ENCODE results near the gene BANF2. TPM values are rescaled to one million over a fixed set of nuclear protein-coding genes. Genes with fewer than 3 reads are reported as not detected.

The BANF2 gene
- total and polyA plus RNA-seq, 4 donors = not detected

- peaks cover 0 to 3% (median 0%) of the 10 kb centered on the region in 4 donors for H3K9me3 ChIP-seq (ENCODE audit: control insufficient read depth in 4 of 4, low read length in 3 of 4)
- no peak overlapping the region for H3K4me3 ChIP-seq (ENCODE audit: low read depth in 1 of 3, low read length in 3 of 3)
- no peaks in the 10 kb centered on the region for H3K36me3 ChIP-seq (ENCODE audit: control insufficient read depth in 4 of 4, insufficient read depth in 3 of 4, low read depth in 1 of 4, low read length in 3 of 4)
- no peak overlapping the region for H3K9ac ChIP-seq (ENCODE audit: low read depth in 1 of 2, low read length in 2 of 2)
- no peaks in the 10 kb centered on the region for H3K4me1 ChIP-seq (ENCODE audit: control insufficient read depth in 4 of 4, insufficient read depth in 4 of 4, low read length in 3 of 4)
- H3K27me3 ChIP-seq (ENCODE audit: control insufficient read depth in 4 of 4, insufficient read depth in 4 of 4, low read length in 3 of 4) = no peaks in the 10 kb centered on the region
- WGBS = 94% methylated on average over 1 of the region's 1 CpG
- no peak for TF ChIP-seq RAD21 (IDR thresholded peaks at IDR 0.05)
- TF ChIP-seq FOXA1 (IDR thresholded peaks at IDR 0.05) = no peak
- TF ChIP-seq YY1 (IDR thresholded peaks at IDR 0.05) = no peak
- H3K27ac ChIP-seq (ENCODE audit: low read depth in 1 of 2, low read length in 2 of 2) = no peak overlapping the region
- no peak for DNase-seq (ENCODE audit: low spot score)
Measured at GRCh38 chr20:17758512-17758911, 58.7 kb downstream of the BANF2 start.

GRCh38 chr20:17759449-17759848 lies 59.7 kb downstream of the BANF2 start:
- whole genome bisulfite sequencing = 30% methylated on average over 1 of the region's 1 CpG
- Histone ChIP-seq H3K36me3 (ENCODE audit: control insufficient read depth in 4 of 4, insufficient read depth in 3 of 4, low read depth in 1 of 4, low read length in 3 of 4) (no peaks in the 10 kb centered on the region), H3K4me3 (ENCODE audit: low read depth in 1 of 3, low read length in 3 of 3) (no peak overlapping the region), H3K9ac (ENCODE audit: low read depth in 1 of 2, low read length in 2 of 2) (no peak overlapping the region), H3K27ac (ENCODE audit: low read depth in 1 of 2, low read length in 2 of 2) (no peak overlapping the region), H3K4me1 (ENCODE audit: control insufficient read depth in 4 of 4, insufficient read depth in 4 of 4, low read length in 3 of 4) (no peaks in the 10 kb centered on the region), H3K9me3 (ENCODE audit: control insufficient read depth in 4 of 4, low read length in 3 of 4) (peaks cover 0 to 3% (median 0%) of the 10 kb centered on the region in 4 donors), H3K27me3 (ENCODE audit: control insufficient read depth in 4 of 4, insufficient read depth in 4 of 4, low read length in 3 of 4) (no peaks in the 10 kb centered on the region)
- TF ChIP-seq SP1 (IDR thresholded peaks at IDR 0.05) (no peak), EGR1 (IDR thresholded peaks at IDR 0.05; ENCODE audit: low read depth in 2 of 2) (no peak), HNF4G (IDR thresholded peaks at IDR 0.05) (no peak), FOXA2 (IDR thresholded peaks at IDR 0.05) (no peak), GABPA (IDR thresholded peaks at IDR 0.05 in 1 of 2, conservative IDR thresholded peaks at IDR 0.05 in 1 of 2) (no peak), NR2F2 (IDR thresholded peaks at IDR 0.05) (no peak), RXRA (IDR thresholded peaks at IDR 0.05) (no peak), YY1 (IDR thresholded peaks at IDR 0.05) (no peak)
- TF ChIP-seq, protein P1, sequence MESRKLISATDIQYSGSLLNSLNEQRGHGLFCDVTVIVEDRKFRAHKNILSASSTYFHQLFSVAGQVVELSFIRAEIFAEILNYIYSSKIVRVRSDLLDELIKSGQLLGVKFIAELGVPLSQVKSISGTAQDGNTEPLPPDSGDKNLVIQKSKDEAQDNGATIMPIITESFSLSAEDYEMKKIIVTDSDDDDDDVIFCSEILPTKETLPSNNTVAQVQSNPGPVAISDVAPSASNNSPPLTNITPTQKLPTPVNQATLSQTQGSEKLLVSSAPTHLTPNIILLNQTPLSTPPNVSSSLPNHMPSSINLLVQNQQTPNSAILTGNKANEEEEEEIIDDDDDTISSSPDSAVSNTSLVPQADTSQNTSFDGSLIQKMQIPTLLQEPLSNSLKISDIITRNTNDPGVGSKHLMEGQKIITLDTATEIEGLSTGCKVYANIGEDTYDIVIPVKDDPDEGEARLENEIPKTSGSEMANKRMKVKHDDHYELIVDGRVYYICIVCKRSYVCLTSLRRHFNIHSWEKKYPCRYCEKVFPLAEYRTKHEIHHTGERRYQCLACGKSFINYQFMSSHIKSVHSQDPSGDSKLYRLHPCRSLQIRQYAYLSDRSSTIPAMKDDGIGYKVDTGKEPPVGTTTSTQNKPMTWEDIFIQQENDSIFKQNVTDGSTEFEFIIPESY (IDR thresholded peaks at IDR 0.05) = no peak
- TF ChIP-seq, protein P2, sequence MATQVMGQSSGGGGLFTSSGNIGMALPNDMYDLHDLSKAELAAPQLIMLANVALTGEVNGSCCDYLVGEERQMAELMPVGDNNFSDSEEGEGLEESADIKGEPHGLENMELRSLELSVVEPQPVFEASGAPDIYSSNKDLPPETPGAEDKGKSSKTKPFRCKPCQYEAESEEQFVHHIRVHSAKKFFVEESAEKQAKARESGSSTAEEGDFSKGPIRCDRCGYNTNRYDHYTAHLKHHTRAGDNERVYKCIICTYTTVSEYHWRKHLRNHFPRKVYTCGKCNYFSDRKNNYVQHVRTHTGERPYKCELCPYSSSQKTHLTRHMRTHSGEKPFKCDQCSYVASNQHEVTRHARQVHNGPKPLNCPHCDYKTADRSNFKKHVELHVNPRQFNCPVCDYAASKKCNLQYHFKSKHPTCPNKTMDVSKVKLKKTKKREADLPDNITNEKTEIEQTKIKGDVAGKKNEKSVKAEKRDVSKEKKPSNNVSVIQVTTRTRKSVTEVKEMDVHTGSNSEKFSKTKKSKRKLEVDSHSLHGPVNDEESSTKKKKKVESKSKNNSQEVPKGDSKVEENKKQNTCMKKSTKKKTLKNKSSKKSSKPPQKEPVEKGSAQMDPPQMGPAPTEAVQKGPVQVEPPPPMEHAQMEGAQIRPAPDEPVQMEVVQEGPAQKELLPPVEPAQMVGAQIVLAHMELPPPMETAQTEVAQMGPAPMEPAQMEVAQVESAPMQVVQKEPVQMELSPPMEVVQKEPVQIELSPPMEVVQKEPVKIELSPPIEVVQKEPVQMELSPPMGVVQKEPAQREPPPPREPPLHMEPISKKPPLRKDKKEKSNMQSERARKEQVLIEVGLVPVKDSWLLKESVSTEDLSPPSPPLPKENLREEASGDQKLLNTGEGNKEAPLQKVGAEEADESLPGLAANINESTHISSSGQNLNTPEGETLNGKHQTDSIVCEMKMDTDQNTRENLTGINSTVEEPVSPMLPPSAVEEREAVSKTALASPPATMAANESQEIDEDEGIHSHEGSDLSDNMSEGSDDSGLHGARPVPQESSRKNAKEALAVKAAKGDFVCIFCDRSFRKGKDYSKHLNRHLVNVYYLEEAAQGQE (IDR thresholded peaks at IDR 0.05) = no peak
- TF ChIP-seq, protein P3, sequence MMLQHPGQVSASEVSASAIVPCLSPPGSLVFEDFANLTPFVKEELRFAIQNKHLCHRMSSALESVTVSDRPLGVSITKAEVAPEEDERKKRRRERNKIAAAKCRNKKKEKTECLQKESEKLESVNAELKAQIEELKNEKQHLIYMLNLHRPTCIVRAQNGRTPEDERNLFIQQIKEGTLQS (IDR thresholded peaks at IDR 0.05) = no peak
- TF ChIP-seq, protein P4, sequence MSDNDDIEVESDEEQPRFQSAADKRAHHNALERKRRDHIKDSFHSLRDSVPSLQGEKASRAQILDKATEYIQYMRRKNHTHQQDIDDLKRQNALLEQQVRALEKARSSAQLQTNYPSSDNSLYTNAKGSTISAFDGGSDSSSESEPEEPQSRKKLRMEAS (IDR thresholded peaks at IDR 0.05) = no peak
- no peak for DNase-seq (ENCODE audit: low spot score)

Data from liver (tissue), 9 donors.